SW480 (cell line): ENCODE data around the gene PTX4.
"Not testable (repeated sequence)": the region's sequence is repeated elsewhere in the genome, so short reads cannot be mapped to it uniquely, and the experiment has no call there.

Experiments
- DNase-seq: peaks from one replicate; pipeline ENCODE4 v3.0.0-alpha.2; 2016; ENCODE audit warnings: low spot score

PTX4 gene

DNA sequence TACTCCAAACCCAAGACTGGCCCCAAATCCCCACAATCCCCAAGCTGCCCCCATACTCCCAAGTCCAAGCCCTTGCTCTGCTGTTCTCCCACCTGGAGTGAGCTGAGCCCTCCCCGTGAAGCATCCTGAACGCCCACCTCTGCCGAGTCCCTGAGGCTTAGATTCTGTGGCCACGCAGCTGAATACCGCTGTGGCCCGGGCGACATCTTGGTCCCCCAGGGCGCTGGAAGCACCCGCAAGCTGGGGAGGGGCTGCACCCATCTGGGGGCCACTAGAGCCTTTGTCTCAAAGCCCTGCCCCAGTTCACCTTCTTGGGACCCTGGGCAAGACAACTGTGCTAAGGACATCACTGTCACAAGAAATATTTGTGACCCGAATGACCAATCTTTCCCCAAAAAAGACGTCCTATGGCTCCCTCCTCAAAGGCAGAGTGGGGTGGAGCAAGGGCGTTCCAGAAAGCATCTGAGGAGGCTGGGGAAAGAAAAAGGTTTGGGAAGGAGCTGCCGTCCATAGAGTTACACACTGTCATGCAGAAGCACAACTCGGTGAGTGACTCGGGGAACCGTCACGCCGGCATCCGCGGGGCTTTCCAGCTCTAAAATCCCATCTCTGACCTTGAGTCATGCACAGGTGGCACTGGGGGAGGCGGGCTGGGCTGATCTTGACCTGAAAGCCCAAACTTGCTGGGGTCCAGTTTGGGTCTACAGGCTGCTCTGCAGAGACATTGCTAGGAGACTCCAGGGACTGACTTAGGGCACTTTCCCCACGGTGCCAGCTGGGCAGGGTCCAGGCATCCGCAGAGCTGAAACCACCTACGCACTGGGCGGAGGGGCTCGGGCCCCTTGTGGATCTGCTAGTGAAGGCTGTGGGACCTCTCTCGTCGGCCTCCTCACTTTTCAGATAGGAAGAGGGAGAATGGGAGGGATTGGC lies 6.6 kb downstream of the PTX4 start:
- DNase-seq, result no peak

DNA sequence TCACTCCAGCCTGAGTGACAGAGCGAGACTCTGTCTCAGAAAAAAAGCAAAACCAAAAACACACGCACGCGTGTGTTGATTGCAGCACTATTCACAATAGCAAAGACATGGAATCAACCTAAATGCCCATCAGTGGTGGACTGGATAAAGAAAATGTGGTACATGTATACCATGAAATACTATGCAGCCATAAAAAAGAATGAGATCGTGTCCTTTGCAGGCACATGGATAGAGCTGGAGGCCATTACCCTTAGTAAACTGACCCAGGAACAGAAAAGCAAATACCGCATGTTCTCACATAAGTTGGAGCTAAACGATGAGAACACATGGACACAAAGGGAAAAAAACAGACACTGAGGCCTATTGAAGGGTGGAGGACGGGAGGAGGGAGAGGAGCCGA lies 9.8 kb downstream of the PTX4 start:
- not testable (repeated sequence) for DNase-seq

DNA sequence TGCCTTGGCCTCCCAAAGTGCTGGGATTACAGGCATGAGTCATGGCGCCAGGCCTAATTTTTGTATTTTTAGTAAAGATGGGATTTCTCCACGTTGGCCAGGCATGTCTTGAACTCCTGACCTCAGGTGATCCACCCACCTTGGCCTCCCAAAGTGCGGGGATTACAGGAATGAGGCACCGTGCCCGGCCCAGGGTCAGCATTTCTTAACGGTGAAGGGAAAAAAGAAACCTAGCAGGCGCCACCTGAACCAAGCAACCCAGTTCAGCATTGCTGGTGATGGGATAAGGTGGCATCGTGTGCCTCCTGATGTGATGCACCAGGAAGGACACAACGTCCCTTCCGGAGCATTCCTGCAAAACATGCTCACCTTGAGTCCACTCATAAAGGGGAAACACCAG lies 11.7 kb downstream of the PTX4 start:
- no peak for DNase-seq

DNA sequence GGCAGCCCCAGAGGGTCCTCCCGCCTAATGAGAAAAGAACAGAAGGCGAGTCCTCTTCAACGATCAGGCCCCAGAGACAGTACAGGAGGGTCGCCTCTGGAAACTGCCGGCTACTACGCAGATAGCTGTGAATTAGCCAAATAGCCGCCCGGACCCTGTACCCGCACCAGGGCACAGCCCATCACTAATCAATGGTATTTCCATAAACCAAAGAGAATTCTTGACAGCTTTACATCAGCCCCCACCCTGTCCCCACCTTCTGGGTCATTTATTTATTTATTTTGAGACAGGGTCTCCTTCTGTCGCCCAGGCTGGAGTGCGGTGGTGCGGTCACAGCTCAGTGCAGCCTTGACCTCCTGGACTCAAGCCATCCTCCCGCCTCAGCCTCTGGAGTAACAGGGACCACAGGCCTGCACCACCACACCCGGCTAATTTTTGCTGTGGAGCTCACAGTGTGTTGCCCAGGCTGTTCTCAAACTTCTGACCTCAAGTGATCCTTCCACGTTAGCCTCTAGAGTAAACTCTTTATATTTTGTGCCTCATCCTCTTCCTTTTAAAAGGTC lies 13.1 kb downstream of the PTX4 start:
- no peak for DNase-seq

DNA sequence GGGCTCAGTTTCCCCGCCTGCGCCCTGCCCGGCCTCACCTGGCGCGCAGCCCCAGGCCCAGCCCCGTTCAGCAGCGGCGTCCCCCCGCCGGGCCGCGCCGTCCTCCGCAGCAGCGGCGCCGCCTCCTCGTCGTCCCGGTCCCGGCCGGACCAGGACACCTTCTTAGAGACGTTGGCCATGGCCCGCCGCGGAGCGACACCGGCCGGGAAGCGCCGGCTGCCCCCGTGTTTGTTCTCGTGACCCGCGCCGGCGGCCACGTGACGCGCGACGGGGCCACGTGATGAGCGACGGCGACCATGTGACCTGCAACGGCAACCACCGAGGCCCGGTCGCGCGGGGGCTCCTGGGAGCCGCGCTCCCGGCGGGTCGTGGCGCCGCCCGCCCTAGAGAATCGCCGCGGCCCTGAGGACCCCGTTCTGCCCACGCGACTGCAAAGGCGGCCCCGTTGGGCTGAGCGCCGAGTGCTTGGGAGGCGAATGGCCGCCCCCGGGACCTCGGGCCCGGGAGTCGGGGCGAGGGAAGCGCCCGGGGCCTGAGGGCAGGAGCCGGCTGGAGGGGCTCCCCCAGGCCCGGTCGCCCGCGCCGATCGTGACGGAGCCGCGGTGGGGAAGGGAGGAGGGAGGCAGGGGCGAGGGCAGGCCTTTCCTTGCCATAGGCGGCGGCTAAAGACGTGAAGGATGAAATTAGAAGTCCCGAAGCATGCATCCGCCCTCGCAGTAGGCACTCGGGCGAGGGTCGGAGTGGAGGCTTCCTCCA lies 13.8 kb downstream of the PTX4 start, which contains the start of gene CLCN7:
Gene CLCN7 (minus strand): TSS at position 233 of the 756 bp plus-strand sequence. CDS start 54 bp downstream, at position 179.
- peak; percentile 72 for DNase-seq

DNA sequence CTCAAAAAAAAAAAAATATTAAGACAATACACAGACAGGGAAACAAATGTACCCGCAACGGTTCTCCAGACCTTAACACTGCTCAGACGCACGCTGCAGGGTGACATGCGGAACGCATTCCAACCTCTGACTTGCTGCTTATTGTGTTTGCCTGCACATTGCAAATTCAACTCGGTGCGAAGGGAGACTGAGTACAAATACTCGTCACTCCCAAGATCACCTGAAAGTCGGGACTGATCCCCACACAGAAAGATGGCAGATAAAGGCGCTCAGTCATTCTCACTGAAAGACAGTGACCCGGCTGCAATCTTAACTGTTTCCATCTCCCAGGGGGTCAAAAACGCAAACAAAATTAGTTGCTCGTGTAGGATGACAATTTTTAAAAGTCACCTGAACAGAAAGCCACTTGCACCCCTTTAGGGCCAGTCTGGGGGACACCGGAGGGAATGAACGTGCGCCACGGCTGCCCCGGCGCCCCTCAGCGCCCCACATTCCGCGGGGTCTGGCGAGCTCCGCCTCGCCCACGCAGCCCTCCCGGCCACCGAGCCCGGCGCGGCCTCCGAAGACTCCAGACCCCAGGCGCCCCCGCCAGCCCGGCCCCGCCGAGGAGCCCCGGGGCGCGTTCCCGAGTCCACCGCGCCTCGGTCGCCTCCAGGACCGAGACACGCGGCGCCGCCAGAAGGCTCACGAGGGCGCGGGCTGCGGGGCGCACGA lies 14.5 kb downstream of the PTX4 start:
- no peak for DNase-seq

DNA sequence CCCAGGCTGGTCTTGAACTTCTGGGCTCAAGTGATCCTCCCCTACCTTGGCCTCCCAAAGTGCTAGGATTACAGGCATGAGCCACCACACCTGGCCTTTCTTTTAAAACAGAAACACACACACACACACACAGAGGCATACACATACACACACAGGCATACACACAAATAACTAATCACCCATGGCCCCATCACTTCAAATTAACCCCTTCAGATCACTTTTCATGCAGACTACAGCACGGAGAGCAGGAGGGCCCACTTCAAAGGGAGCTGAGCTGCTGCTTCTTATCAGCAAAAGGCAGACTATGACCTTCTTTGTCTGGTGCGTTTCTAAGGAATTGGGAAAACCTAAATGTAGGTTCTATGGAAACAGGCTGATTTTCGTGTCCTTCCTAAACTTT lies 15.8 kb downstream of the PTX4 start:
- DNase-seq, result no peak

DNA sequence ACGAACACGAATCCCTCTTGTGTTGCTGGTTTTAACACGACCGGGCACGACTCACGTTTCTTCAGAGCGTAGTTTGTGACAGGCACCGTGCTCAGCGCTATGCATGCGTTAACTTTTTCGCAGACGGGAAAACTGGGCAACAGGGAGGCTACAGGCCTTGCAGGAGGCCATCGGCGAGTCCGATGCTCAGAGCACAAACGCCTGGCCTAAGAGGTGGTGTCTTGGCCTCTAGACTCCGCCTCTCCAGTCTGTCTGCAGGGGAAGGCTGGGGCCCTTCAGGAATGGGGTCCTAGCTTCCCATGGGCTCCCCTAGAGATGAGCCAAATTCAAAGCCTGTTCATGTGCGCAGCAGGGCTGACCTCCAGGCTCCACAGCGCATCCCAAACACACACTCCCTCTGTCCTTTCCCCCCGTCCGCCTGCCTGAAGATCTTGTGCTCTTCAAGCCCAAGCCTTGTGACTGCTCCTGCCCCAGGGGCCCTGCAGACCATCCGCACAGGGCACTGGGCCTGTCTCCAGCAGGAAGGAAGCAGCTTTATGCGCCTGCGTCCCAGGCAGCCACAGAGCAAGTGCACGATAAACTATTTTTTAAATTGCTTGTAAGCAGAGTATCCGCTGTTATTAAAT lies 17.1 kb downstream of the PTX4 start:
- no peak for DNase-seq

DNA sequence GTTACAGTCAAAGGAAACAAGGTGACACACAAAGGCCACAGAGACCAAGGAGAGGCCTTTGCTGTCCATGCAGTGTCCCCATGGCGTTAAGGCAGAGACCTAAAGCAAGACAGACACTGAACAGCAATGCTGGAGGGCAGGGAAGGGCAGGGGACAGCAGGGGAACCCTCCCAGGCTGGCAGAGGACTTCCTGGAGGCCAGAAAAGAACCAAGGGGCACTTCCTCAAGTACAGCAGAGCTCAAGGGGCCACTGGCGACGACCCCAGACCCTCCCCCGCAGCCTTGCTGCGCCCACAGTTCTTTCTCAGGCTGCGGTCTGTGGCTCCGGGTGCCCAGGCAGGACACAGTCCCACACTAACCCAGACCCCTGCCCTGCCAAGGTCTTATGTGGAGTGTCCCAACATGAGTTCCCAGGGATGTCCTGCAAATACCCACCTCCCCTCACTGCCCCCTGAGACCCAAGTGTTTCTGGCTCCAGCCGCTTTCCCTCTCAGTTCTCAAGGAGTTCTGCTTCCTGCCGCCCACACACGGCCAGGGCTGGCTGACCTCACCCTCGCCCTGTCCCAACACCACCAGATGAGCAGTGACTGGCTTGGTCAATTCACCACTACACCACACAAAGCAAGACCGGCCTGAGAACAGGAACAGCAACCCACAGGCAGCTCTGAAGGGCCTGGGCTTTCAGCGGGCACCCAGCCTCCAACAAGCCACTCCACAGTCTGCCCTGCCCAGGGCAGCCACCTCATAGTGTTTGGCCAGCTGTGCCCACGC lies 18.1 kb downstream of the PTX4 start:
- DNase-seq, result no peak

DNA sequence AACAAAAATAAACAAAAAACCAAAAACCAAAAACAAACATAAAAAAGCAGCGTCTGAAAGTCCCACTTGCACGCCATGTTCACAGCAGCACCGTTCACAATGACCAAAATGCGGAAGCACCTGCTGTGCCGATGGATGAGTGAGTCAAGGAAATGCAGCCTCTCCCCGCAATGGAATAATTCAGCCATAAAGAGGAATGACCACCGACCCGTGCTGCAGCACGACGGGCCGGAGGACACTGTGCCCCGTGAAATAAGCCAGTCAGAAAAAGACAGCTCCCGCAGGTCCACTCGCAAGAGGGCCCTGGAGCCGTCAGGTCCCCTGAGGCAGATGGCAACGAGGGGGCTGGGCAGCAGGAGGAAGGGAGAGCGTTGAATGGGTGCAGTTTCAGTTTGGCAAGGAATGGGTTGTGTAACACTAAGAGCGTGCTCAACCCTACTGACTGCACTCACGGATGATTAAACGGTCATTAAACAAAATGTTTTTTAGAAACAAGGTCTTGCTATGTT lies 19.0 kb downstream of the PTX4 start:
- DNase-seq, result no peak

DNA sequence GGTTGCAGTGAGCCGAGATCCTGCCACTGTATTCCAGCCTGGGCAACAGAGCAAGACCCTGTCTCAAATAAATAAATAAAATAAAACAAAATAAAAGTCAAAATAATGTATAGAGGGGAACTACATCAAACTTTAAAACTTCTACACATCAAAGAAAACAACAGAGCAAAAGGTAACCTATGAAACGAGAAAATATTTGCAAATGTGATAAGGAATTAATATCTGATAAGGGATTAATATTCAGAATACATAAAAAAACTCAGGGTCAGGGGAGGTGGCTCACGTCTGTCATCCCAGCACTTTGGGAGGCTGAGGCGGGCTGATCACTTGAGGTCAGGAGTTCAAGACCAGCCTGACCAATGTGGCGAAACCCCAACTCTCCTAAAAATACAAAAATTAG lies 19.6 kb downstream of the PTX4 start:
- not testable (repeated sequence) for DNase-seq

DNA sequence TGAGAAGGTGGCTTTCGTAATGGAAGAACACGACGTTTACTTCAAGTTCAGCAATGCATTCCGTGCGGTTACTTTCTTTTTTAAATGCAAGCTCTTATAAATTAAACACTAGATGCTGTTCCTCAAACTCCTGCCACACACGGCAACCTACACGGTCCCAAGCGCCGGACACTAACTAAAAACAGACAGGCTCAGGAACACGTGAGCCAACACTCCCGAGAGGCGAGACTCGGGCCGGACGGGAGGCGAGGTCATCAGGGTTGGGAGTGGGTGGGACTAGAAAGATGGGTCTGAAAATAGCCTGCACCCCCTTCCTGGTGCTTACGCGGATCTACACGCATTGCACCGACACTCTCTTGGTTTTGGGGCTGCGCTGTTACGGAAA lies 20.3 kb downstream of the PTX4 start:
- no peak for DNase-seq

DNA sequence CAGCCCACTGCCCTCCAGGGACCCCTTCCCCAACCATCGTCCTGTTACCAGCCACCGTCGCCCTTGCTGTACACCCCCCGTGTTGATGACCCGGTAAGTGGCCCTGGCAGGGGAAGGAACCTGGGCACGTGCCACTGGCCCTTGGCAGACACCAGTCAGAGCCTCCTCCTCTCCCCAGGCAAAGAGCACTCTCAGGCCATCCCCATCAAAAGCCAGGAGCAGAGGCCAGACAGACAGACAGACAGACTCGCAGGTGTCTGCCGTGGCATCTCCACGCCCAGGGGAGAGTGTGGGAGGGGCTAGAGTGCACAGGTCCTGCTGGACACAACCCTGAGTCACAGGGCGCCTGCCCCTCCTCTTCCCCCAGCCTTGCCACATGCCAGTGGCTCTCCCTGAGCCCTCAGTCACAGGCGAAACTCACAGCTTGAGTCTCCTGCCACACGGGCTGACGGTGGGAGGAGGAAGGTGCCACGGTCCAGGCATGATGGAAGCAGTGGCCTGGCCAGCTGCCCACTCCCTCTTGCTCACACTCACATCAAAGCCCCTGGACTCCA lies 21.7 kb downstream of the PTX4 start:
- DNase-seq, result peak; percentile 39

DNA sequence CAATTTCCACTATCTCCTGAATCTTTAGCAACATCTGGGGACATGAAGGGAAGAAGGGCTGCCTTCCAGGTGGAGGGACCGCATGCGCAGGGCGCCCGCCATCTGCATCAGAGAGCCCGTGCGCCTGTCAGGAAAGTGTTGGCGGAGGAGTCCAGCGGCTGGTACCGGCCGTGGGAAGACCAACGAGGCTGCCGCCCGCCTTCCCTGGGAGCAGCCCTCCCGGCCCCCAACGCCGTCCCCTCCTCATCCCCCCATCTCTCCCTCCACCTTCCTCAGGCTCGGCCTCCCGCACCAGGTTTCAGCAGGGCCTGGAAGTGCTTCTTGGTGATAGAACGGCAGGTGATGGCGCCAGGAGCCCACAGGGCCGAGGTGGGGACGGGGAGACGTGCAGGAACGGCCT lies 22.7 kb downstream of the PTX4 start:
- DNase-seq, result no peak

DNA sequence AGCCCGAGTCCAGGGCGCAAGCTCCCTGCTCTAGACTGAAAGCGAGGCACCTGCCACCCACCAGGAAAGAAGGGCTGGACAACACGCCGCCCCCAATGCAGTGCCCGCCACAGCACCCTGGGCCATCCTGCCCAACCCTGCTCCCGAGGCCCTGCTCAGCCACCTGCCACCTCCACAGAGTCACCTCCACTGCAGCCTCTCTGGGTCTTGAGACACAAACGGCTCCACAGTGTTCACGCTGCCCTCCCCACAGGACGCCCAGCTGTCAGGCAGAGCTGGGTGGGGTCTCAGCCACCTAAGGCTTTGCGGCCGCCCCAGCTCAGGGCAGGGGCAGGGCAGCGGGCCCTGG lies 23.2 kb downstream of the PTX4 start:
- DNase-seq, result no peak

DNA sequence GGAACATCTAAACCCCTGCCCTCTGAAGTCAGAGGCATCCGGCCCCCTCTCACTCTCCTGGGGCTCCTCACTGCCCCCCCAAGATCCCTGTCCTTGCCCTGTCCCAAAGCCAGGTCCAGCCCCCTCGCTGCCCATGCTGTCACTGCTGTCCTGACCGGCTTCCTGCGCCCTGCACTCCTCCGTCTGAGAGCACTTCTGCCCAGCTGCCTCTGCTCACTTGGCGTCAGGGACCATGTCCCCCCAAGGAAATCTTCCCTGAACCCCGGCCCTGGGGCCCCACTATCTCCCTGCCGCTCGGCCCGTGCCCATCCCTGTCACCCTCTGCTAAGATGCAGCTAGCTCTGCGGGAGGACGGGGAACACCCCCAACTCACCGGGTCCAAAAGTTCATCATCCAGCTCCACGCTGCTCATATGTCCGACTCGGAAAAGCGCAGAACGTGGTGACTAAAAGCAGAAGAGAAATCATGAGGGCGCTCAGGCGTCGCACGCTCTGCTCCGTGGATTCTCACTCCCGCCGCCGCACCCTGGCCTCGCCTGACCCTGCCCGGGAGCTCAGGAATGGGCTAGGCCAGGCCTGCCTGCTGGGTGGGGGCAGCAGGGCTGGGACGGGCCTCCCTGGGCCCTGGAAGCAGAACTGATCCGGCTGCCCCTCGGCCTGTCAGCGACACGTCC lies 23.7 kb downstream of the PTX4 start:
- no peak for DNase-seq

DNA sequence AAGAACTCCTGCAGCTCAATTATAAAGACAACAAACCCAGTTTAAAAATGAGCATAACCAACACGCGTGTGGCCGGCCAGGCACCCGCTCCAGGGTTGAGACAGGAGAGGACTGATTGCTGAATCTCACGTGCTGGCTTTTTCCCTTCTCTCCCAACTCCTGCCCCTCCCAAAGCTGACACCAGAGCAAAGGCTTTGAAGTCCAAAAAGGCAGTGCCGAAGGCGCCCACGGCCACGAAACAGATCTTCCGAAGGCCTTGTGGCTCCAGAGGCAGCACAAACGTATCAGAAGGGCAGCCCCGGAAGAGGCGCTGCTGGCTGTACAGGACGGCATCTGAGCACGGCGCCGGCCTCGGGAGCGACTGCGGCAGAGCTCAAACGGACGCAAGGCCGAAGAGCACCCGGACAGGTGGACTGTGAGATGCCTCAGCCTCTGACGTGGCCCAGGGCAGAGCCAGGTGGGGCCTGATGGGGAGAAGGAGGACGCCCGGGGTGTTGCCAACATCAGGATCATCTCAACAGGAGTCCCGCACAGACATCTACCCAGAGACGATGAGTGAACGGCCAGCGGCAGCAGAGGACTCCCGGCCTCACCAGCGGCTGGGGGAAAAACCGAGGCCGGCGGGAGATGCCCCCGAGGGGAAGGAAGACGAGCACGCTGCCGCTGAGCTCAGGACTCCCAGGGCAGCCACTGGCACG lies 24.4 kb downstream of the PTX4 start:
- DNase-seq, result no peak

DNA sequence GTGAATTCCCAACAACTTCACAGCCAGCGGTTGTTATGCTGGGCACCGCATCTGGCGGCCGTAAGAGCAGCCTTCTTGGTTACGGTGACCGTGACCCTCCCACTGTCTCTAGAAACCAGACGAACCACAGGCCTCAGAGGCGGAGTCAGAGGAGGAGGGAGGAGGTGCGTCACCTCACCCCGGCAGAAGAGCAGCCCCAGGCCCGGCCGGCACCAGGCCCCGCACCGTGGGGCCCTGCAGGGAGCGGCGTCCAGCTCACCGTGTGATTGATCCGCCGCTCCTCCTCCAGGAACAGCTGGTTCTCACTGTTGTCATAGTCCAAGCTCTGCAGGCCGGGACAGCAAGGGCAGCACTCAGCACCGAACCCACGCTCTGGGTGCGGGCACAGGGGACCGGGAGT lies 27.6 kb downstream of the PTX4 start:
- DNase-seq, result no peak

DNA sequence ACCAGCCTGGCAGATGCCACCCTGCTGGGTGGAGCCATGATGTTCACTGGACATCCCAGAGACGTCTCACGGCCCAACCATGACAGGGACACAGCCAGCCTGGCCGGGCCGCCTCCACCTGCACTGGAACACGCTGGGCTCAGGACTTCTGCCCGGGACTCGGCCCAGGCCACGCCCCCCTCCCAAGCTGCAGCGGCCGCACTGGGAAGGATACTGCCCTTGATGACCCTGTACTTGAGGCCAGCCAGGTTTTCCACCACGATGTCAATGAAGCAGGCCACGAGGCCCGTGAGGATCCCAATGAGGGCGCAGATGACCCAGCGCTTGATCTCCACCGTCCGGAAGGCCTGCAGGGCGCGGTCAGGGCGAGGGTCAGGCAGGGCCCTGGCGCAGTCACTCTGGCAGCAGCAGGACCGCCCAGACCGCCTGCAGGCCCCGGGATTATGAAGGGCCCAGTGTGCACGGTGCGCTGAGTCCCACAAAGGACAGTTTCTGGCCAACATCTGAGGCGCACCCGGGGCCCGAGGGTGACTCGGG lies 28.1 kb downstream of the PTX4 start:
- no peak for DNase-seq
